ENCODE data around the gene LCP2.
"Not testable (repeated sequence)": the region's sequence is repeated elsewhere in the genome, so short reads cannot be mapped to it uniquely, and the experiment has no call there.

LCP2 gene

GRCh38 chr5:170251462-170251861, 46.1 kb downstream of the LCP2 start:
- DNase-seq, result no peak

DNA sequence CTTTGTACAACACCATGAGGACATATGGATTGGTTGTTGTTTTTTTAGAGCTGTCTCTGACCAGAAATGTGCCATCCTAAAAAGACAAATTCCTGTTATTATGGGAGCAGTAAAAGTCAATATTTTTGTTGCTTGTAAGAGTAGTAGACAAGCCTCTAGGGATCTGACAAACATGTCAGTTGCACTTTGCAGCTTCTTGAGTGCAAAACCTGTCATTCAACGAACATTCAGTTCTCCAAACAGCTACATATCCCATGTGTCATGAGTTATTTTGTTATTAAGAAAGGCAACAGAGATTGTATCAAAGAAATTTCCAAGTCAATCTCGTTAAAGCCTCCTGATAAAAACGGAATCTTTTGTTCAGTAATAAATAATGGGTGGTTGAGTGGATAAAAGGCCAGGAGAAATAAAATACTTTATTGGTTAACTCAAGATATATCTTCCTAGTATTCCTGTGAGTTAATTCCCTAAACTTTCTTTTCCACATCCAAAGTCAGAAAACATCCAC, 46.7 kb downstream of the LCP2 start:
- DNase-seq, result no peak

GRCh38 chr5:170249355-170249754, 48.2 kb downstream of the LCP2 start:
- DNase-seq, result no peak

DNA sequence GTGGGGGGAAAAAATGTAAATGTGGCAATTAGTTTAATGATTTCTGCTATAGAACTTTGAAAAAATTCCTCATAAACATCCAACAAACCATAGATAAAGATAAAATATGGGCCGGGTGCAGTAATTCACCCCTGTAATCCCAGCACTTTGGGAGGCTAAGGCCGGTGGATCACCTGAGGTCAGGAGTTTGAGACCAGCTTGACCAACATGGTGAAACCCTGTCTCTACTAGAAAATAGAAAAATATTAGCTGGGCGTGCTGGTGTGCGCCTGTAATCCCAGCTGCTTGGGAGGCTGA, 48.7 kb downstream of the LCP2 start:
- DNase-seq, result not testable (repeated sequence)

GRCh38 chr5:170248172-170248930, 49.2 kb downstream of the LCP2 start:
- no peak for DNase-seq

GRCh38 chr5:170247363-170247762, 50.2 kb downstream of the LCP2 start:
- DNase-seq, result no peak

GRCh38 chr5:170246126-170246870, 51.3 kb downstream of the LCP2 start:
- no peak for DNase-seq

DNA sequence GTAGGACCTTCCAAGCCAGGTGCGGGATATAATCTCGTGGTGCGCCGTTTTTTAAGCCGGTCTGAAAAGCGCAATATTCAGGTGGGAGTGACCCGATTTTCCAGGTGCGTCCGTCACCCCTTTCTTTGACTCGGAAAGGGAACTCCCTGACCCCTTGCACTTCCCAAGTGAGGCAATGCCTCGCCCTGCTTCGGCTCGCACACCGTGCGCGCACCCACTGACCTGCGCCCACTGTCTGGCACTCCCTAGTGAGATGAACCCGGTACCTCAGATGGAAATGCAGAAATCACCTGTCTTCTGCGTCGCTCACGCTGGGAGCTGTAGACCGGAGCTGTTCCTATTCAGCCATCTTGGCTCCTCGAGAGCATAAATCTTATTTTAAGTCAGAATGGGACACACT, 52.1 kb downstream of the LCP2 start:
- not testable (repeated sequence) for DNase-seq

GRCh38 chr5:170238456-170239196, 59.0 kb downstream of the LCP2 start:
- no peak for DNase-seq

DNA sequence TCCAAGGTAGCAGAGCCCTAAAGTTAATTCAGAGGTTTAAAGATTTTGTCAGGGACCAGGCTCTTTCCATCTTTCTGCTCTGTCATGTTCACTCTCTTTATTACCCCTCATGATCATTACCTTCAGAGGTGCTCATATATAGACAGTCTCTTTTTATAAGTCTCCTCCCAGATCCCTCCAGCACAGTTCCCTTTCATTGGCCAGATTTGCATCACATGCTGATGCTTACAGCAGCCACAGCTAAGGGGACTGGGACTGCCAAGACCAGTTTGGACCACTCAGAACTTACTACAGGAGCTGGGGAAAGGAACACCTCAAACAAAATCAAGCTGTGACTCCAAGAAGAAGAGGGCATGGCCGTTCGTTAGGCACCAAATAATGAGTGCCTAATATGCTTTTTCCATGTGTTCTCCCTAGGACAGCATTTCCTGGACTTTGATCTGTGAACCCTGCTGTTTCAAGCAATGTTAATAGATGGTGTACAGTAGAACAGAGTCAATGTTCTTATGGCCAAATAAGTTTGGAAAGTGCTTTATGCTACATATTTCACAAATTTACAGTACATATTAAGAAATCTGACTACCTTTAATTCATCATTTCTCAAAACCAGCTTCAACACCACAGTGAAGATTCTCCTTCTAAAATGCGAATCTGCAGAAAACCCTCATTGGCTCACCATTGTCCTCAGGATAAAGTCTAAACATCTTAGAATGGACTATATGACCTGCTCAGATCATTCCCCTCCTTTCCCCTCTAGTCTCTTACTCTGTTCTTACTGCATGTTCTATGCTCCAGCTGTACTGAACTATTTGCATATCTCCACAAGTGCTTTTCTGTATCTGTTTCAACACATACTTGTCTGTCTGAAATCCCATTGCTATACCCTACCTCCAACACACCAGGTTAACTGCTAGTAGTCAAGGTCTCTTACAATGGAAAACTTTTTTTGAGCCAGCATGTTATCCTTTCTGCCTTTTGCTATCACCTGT, 61.4 kb downstream of the LCP2 start:
- no peak for DNase-seq

GRCh38 chr5:170233358-170233892, 64.2 kb downstream of the LCP2 start:
- DNase-seq, result no peak

DNA sequence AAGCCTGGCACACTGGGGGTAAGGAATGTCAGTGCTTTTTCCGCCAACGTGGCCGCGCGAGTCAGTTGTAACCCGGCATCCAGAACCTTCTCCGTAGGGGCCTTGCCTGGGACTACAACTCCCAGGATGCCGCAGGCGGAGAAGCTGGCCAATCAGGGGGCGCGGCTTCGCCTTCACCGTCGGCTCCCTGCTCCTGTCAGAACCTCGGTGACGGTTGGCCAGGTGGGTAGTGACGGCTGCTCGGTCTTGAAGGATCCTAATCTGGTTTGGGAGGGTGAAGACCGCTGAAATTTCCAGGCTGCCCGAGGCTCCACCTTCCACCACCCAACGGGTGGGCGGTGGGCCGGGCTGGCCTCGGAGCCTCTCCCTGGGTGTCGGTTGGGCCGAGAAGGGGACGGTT, 64.8 kb downstream of the LCP2 start, which contains the start of gene C5orf58:
C5orf58 (plus strand) TSS at position 200 of the 400 bp plus-strand sequence. CDS start 1,992 bp downstream, outside the sequence.
- no peak for DNase-seq

DNA sequence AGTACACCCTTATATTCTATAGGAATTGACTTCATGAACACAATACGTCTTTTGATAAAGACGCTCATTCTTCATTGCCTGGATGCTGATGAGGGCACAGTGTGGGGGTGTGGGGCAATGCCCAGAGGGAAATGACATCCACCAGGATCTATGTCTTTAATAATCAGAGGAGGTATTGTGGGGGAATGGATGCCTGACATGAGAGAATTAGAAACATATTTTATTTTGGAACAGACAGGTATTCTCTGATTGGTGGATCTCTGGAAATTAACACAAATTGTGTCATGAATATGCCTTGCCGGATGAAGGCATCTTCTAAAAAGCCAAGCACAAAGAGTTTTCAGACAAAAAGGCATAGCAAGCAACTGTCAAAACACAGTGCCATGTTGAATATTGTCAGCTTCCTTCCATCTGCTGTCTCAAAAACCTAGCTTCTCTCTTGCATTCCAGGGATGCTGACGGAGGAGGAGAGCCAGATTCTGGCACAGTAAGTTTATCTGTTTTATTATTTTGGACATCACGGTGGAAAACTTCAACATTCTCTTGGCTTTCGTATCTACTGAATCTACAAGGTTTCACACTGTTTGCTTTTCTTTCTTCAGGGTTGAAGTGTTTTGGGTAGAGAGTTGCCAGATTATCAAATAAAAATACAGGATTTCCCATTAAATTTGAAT, 68.7 kb downstream of the LCP2 start:
- no peak for DNase-seq

DNA sequence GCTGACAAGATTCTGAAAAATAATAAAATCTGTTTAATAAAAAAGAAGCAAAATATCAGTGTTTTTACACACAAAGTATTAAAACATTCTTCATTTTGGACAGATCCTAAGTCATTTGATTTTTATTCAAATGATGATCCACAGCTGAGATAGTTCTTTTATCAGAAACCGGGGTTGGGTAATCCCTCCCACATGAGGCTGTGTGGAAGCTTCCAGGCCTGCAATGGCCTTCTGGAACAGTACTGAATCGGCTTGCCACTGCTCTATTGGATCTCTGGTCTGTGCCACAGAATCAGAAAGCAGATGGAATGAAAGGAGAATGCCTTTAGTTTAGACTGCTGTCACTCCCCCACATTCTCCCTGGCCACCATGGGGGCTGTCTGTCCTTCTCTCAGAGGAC, 70.9 kb downstream of the LCP2 start:
- DNase-seq, result peak in 4 of 56 donors; percentile 2 to 25 (median 12)

DNA sequence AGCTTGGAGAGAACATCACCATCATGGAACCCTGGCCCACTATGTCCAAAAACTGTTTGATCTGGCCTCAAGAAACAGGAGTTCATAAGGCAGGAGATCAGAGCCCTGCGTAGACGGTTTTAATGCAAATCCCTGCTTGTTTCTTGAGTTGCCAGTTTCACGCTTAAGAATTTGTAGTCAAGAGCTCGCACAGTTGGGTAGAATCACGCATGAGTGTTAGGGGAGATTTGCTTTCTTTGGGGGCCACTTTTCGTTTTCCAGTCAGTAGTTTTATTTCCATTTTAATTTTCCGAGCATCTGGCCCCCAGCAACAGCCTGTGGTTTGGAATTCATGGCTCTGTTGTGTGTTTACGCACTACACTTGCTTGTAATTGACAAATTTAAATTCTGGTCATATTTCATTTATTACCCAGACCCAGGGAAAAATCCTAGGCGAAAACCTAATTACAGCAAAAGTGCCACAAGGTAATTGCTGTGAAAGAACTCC, 71.4 kb downstream of the LCP2 start:
- peak in 3 of 56 donors; percentile 20 to 65 (median 30) for DNase-seq

DNA sequence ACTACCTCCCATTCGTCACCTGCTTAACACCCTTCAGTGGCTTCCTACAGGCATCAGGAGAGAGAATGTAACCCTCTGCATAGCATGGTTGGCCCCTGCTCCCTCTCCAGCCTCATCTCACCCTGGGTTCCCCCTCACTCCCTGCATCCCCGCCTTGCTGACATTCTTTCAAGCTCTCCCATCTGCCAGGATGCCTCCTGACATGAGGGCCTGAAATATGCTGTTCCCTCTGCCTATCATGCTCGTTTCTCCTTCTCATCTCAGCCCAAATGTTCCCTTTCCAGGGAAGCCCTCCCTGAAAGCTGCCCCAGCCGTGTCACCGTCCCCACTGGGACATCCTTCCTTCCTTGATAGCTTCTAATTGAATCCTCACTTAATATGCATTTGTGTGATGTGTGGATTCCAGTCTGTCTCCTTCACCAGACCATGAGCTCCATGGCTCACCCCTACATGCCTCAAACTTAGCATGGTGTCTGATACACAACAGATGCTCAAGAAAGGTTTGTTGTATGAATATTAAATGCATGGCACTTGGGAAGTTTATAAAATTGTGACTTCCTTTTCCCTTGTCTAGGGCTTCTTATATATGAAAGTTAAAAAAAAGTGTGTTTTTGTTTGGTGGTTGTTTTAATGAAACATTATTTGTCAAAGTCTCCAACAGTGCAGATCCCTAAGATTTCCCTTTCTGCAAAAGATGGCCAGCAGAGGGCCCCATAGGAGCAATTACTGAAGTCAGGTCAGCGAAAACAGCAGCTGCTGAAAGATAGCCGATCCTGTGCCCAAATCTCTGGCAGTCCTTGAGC, 72.0 kb downstream of the LCP2 start:
- DNase-seq, result peak in 48 of 56 donors; percentile 5 to 92 (median 57)

DNA sequence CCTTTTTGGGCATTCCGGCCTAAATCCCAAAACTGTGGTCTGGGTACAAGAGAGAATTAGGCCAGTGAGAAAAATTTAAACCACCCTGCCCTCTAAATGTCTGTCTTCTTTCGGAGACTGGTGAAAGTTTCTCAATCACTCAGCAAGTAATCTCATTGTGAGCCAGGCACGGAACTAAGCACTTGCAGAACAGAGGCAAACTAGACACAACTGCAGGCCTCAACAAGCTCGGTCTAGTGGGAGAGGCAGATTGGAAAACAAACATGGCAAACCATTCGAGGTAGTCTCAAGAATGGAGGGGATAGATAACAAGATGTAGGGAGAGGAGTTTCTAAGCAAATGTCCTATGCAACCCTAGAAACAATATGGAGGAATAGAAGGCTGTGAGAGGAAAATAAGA, 73.7 kb downstream of the LCP2 start:
- DNase-seq, result no peak

DNA sequence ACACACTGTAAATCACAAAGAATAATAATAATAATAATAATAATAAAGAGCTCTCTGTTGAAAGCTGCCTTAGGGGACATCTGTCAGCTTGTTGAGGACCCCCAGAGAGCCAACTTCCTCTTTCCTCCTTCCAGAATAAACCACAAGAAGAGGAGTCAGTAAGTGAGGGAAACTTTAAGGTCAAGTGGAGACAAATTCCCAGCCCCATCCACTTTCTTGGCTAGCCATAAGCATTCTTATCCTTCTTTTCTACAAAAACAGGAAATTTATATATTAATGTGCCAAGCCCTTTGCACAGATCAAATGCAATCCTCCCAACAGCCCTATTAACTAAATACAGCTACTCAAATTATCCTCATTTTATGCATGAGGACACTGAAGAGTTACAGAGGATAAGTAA, 74.2 kb downstream of the LCP2 start:
- DNase-seq, result no peak

- DNase-seq, result peak in 12 of 56 donors; percentile 6 to 52 (median 23)
These were observed 76.2 kb downstream of the LCP2 start for GRCh38 chr5:170221327-170221741.
